OCI-LY1 (cell line): ENCODE data around the gene EYA3.

ENCODE experiments used
- CTCF ChIP-seq: fragments of 200-600 bp; sonication (generic), shearing (Covaris generic); IDR thresholded peaks from 2 replicates; pipeline ENCODE4 v1.5.1; 2017; ENCODE audit warnings: mild to moderate bottlenecking, antibody characterized with exemption, low read length, moderate library complexity, mixed read lengths
- EZH2 ChIP-seq: fragments of 200-600 bp; sonication (generic), shearing (Covaris generic); IDR thresholded peaks from 2 replicates; pipeline ENCODE4 v1.8.0; 2017; ENCODE audit warnings: borderline replicate concordance, mixed run types, mild to moderate bottlenecking, antibody characterized with exemption, low read length, moderate library complexity, mixed read lengths

- TF ChIP-seq CTCF (no peak), EZH2 (no peak)
Observed at GRCh38 chr1:28067523-28068090, 20.8 kb downstream of the EYA3 start.
